HCT116 (cell line): Measurements from ENCODE around the gene UNK. TPM values are rescaled to one million over a fixed set of nuclear protein-coding genes. Genes with fewer than 3 reads are reported as not detected.
A peak's percentile ranks its signal among the peaks of the same experiment; 100 is the strongest.

ENCODE experiments used
- ATAC-seq: fragments of 200-7000 bp; cut with Tn5 transposase; 2 replicates; pipeline ENCODE4 v1.9.1; 2020; ENCODE audit warnings: mild to moderate bottlenecking, moderate library complexity
- BruUV-seq: library from RNA; stranded (reverse); fragments of 400-500 nt; replicated peaks from 2 replicates; lab custom pipeline; 2021; lab: Mats Ljungman, UMichigan
- CTCF ChIA-PET: fragments of 300-600 bp; sonication (Branson Sonifier 250); formaldehyde crosslinking; loops from one replicate; lab custom pipeline; 2021; ENCODE audit warnings: antibody characterized with exemption; lab: Charles Lee
- POLR2A ChIA-PET: fragments of 300-600, 350-600 bp; sonication (Branson Sonifier 250); formaldehyde crosslinking; loops from one replicate; lab custom pipeline; 2021; ENCODE audit warnings: antibody characterized with exemption; lab: Charles Lee
- RAD21 ChIA-PET, 2 experiments: fragments of 300-600 bp; sonication (Branson Sonifier 250); formaldehyde crosslinking; loops; one replicate each; lab custom pipeline; 2023; ENCODE audit warnings: low total read pairs in 2 of 2; ENCODE audit not compliant: uncharacterized antibody in 2 of 2, unreplicated experiment in 2 of 2, low non-redundant PET in 1 of 2; lab: Charles Lee
- DNase-seq: peaks from one replicate; pipeline ENCODE4 v3.0.0-alpha.2; 2010; ENCODE audit warnings: low read depth, low spot score
- H2AFZ ChIP-seq: fragments of 200-600 bp; shearing (Covaris generic), sonication (generic); 2 replicates; pipeline ENCODE4 v1.6.1; 2017; ENCODE audit warnings: low read depth, mixed run types, mixed read lengths, antibody characterized with exemption, low read length; ENCODE audit not compliant: poor library complexity, severe bottlenecking
- H3K27ac ChIP-seq: 2 replicates; pipeline ENCODE4 v1.5.1; 2012; ENCODE audit warnings: low read depth, low read length
- H3K27me3 ChIP-seq: fragments of 200-600 bp; sonication (generic); 2 replicates; pipeline ENCODE4 v1.6.1; 2016; ENCODE audit warnings: mixed run types, low read length, mixed read lengths; ENCODE audit not compliant: insufficient read depth
- H3K36me3 ChIP-seq, 2 experiments: fragments of 200-500 bp in 1 of 2; fragments of 200-600 bp in 1 of 2; sonication (Bioruptor generic) in 1 of 2; sonication (generic) in 1 of 2; 2 replicates each; pipeline versions ENCODE4 v1.5.1 to v1.6.1; 2014 to 2016; ENCODE audit warnings: low read length in 2 of 2, inconsistent platforms in 1 of 2, mixed read lengths in 1 of 2, mixed run types in 1 of 2; ENCODE audit not compliant: insufficient read depth in 2 of 2, control insufficient read depth in 1 of 2
- H3K4me1 ChIP-seq, 2 experiments: fragments of 200-600 bp in 1 of 2; sonication (generic) in 1 of 2; 2 replicates each; pipeline versions ENCODE4 v1.5.1 to v1.6.1; 2012 to 2017; ENCODE audit warnings: low read length in 2 of 2, inconsistent platforms in 1 of 2, mild to moderate bottlenecking in 1 of 2, mixed read lengths in 1 of 2, mixed run types in 1 of 2, moderate library complexity in 1 of 2; ENCODE audit not compliant: insufficient read depth in 2 of 2, control insufficient read depth in 1 of 2
- H3K4me2 ChIP-seq: fragments of 200-600 bp; sonication (generic); 2 replicates; pipeline ENCODE4 v1.6.1; 2017; ENCODE audit warnings: mixed run types, low read length, mixed read lengths
- H3K4me3 ChIP-seq, 2 experiments: fragments of 200-600 bp in 1 of 2; sonication (generic) in 1 of 2; replicated peaks in 1 of 2; 2 replicates each; pipeline ENCODE4 v1.5.1; 2011 to 2016; ENCODE audit warnings: low read length in 2 of 2, control low read depth in 1 of 2, low read depth in 1 of 2, mild to moderate bottlenecking in 1 of 2, mixed read lengths in 1 of 2, mixed run types in 1 of 2
- H3K79me2 ChIP-seq: fragments of 200-600 bp; sonication (generic); 2 replicates; pipeline ENCODE4 v1.6.1; 2017; ENCODE audit warnings: mild to moderate bottlenecking, mixed run types, low read length, moderate library complexity, mixed read lengths; ENCODE audit not compliant: insufficient read depth
- H3K9ac ChIP-seq: fragments of 200-600 bp; sonication (generic); 2 replicates; pipeline ENCODE4 v1.6.1; 2016; ENCODE audit warnings: low read length, mixed read lengths
- H3K9me2 ChIP-seq: fragments of 200-600 bp; sonication (generic), shearing (Covaris generic); 2 replicates; pipeline ENCODE4 v1.6.1; 2017; ENCODE audit warnings: mixed run types, mild to moderate bottlenecking, moderate library complexity; ENCODE audit not compliant: insufficient read depth
- H3K9me3 ChIP-seq, 2 experiments: fragments of 200-500 bp in 1 of 2; fragments of 200-600 bp in 1 of 2; sonication (Bioruptor generic) in 1 of 2; sonication (generic) in 1 of 2; 2 replicates each; pipeline ENCODE4 v1.6.1; 2014 to 2017; ENCODE audit warnings: low read length in 2 of 2, mixed read lengths in 2 of 2, inconsistent platforms in 1 of 2, low read depth in 1 of 2, mild to moderate bottlenecking in 1 of 2, mixed run types in 1 of 2, moderate library complexity in 1 of 2; ENCODE audit not compliant: control insufficient read depth in 1 of 2, insufficient read depth in 1 of 2
- H4K20me1 ChIP-seq: fragments of 200-600 bp; sonication (generic), shearing (Covaris generic); 2 replicates; pipeline ENCODE4 v1.6.1; 2017; ENCODE audit warnings: mixed run types, mild to moderate bottlenecking, moderate library complexity; ENCODE audit not compliant: insufficient read depth
- ATF3 ChIP-seq: IDR thresholded peaks from 2 replicates; pipeline ENCODE4 v1.6.1; 2012
- CEBPB ChIP-seq: IDR thresholded peaks from 2 replicates; pipeline ENCODE4 v1.6.1; 2012; ENCODE audit warnings: low read depth
- EGR1 ChIP-seq: IDR thresholded peaks from 2 replicates; pipeline ENCODE4 v1.6.1; 2012; ENCODE audit warnings: low read depth
- EZH2 ChIP-seq: fragments of 200-600 bp; sonication (generic); IDR thresholded peaks from 2 replicates; pipeline ENCODE4 v1.6.1; 2017; ENCODE audit warnings: antibody characterized with exemption, mixed run types
- EZH2phosphoT487 ChIP-seq: fragments of 200-600 bp; IDR thresholded peaks from 2 replicates; pipeline ENCODE4 v1.6.1; 2018; ENCODE audit warnings: antibody characterized with exemption, borderline replicate concordance
- FOSL1 ChIP-seq: IDR thresholded peaks from 2 replicates; pipeline ENCODE4 v1.6.1; 2012; ENCODE audit warnings: low read depth
- POLR2A ChIP-seq: IDR thresholded peaks from 2 replicates; pipeline ENCODE4 v1.7.0; 2011; ENCODE audit warnings: borderline replicate concordance; ENCODE audit not compliant: insufficient read depth, insufficient read length; ENCODE audit errors: extremely low read depth
- POLR2AphosphoS5 ChIP-seq: IDR thresholded peaks from 2 replicates; pipeline ENCODE4 v1.6.1; 2011; ENCODE audit warnings: mild to moderate bottlenecking, low read depth, low read length, moderate library complexity
- REST ChIP-seq: IDR thresholded peaks from 2 replicates; pipeline ENCODE4 v1.6.1; 2012; ENCODE audit warnings: low read depth
- YY1 ChIP-seq: IDR thresholded peaks from 2 replicates; pipeline ENCODE4 v1.6.1; 2011; ENCODE audit warnings: low read length, low read depth, moderate library complexity, mild to moderate bottlenecking; ENCODE audit not compliant: insufficient replicate concordance; ENCODE audit errors: extremely low read depth
- ZFX ChIP-seq: fragments of 450-650 bp; IDR thresholded peaks from 2 replicates; pipeline ENCODE4 v1.6.1; 2017
- intact Hi-C: fragments of 100-400 bp; cut with micrococcal nuclease; formaldehyde crosslinking; loops from 2 replicates; pipeline ENCODE4 v1.10.0; 2022
- total RNA-seq: library from RNA; stranded (reverse); gene quantifications from one replicate; pipeline ENCODE4 v1.2.1, GENCODE V29; 2021; ENCODE audit not compliant: unreplicated experiment
- TF ChIP-seq, protein P1 (sequence below), 3 experiments: fragments of 200-600 bp in 1 of 3; sonication (generic) in 1 of 3; IDR thresholded peaks in 2 of 3; conservative IDR thresholded peaks in 1 of 3; 2 replicates each; pipeline ENCODE4 v1.5.1; 2012 to 2017; ENCODE audit warnings: low read depth in 2 of 3, low read length in 2 of 3, antibody characterized with exemption in 1 of 3, borderline replicate concordance in 1 of 3, control low read depth in 1 of 3, mild to moderate bottlenecking in 1 of 3, mixed read lengths in 1 of 3, mixed run types in 1 of 3, moderate library complexity in 1 of 3; ENCODE audit not compliant: insufficient read depth in 1 of 3

The UNK gene
- total RNA-seq, 1 experiment from 2014 or later, result 40.6 TPM

DNA sequence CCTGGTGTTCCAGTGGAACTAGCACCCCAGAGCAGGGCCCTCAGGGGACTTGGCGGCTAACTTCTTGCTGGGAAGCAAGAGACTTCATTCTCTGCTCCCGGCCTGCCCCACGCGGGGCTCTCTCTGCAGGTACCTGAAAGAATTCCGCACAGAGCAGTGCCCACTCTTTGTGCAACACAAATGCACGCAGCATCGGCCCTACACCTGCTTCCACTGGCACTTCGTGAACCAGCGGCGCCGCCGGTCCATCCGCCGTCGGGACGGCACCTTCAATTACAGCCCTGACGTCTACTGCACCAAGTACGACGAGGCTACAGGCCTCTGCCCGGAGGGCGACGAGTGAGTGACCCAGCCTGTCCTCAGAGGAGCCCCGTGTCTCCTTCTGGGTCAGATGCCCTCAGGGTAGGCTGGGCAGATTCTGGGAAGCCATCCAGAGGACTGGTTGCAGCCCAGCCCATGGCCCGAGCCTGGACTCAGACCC is 25.1 kb downstream of the UNK start:
- no peaks in the 10 kb centered on the region for H3K9me3 ChIP-seq
- no peak for DNase-seq
- H3K9ac ChIP-seq, result no peak overlapping the region
- no peaks in the 10 kb centered on the region for H3K27me3 ChIP-seq
- no peak overlapping the region for H2AFZ ChIP-seq
- H3K27ac ChIP-seq, result peak overlapping the region; percentile 10; the same call in 1 of the 2 replicates
- H3K79me2 ChIP-seq, result no peaks in the 10 kb centered on the region
- intact Hi-C loops, result no loop called here
- H3K36me3 ChIP-seq, result peaks cover 19 to 20% of the 10 kb centered on the region in 2 experiments; a peak in 3 of 4 replicates
- no peaks in the 10 kb centered on the region for H4K20me1 ChIP-seq
- peaks cover 0 to 3% of the 10 kb centered on the region in 2 experiments; a peak in 1 of 4 replicates for H3K4me1 ChIP-seq
- BruUV-seq, result no TSS peak
- ChIA-PET POLR2A (no interaction called here), CTCF (no interaction called here), RAD21 (no interaction called here)
- H3K9me2 ChIP-seq, result no peaks in the 10 kb centered on the region
- no peak for TF ChIP-seq EGR1
- no peak for TF ChIP-seq REST
- TF ChIP-seq CEBPB, result no peak
- TF ChIP-seq ATF3, result no peak
- TF ChIP-seq EZH2, result no peak
- TF ChIP-seq EZH2phosphoT487, result no peak
- TF ChIP-seq, protein P1, sequence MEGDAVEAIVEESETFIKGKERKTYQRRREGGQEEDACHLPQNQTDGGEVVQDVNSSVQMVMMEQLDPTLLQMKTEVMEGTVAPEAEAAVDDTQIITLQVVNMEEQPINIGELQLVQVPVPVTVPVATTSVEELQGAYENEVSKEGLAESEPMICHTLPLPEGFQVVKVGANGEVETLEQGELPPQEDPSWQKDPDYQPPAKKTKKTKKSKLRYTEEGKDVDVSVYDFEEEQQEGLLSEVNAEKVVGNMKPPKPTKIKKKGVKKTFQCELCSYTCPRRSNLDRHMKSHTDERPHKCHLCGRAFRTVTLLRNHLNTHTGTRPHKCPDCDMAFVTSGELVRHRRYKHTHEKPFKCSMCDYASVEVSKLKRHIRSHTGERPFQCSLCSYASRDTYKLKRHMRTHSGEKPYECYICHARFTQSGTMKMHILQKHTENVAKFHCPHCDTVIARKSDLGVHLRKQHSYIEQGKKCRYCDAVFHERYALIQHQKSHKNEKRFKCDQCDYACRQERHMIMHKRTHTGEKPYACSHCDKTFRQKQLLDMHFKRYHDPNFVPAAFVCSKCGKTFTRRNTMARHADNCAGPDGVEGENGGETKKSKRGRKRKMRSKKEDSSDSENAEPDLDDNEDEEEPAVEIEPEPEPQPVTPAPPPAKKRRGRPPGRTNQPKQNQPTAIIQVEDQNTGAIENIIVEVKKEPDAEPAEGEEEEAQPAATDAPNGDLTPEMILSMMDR (IDR thresholded peaks at IDR 0.05 in 2 of 3, conservative IDR thresholded peaks at IDR 0.05 in 1 of 3; ENCODE audit: borderline replicate concordance in 1 of 3, insufficient read depth in 1 of 3, low read depth in 2 of 3, low read length in 2 of 3), result no peak
- no peak; the same call in 1 of the 2 replicates for TF ChIP-seq ZFX
- TF ChIP-seq POLR2A, result no peak
- no peak for TF ChIP-seq YY1
- TF ChIP-seq FOSL1, result no peak
- TF ChIP-seq POLR2AphosphoS5, result no peak
- H3K4me3 ChIP-seq, result no peak overlapping the region
- no peak overlapping the region for H3K4me2 ChIP-seq
- no peak for ATAC-seq
